Measurements from ENCODE around the gene BCL11B.

GRCh38 chr14:99304208-99304607 lies 32.2 kb upstream of the BCL11B start:
- TF ChIP-seq CTCF (IDR thresholded peaks at IDR 0.05): no peak
- TF ChIP-seq POLR2A (IDR thresholded peaks at IDR 0.05): no peak

All from gastroesophageal sphincter (tissue), 3 donors.